ENCODE measurements around the gene ZNF407. TPM values are rescaled to one million over a fixed set of nuclear protein-coding genes. Genes with fewer than 3 reads are reported as not detected.

The ZNF407 gene
- total RNA-seq, 1 donor from 2014 or later = 9.0 TPM

- Histone ChIP-seq H3K4me2 (no peak overlapping the region), H3F3A (ENCODE audit: low read depth) (peaks cover 4% of the 10 kb centered on the region), H3K27me3 (no peaks in the 10 kb centered on the region), H2AFZ (replicated peaks) (no peak overlapping the region), H3K36me3 (no peaks in the 10 kb centered on the region), H3K9ac (no peak overlapping the region), H3K4me1 (no peaks in the 10 kb centered on the region), H3K9me3 (ENCODE audit: low read depth) (no peaks in the 10 kb centered on the region), H3K4me3 (no peak overlapping the region), H3K27ac (no peak overlapping the region), H3K79me2 (ENCODE audit: low read depth) (peaks cover 4% of the 10 kb centered on the region), H4K20me1 (ENCODE audit: low read depth) (no peaks in the 10 kb centered on the region)
- Mint-ChIP-seq H3K36me3 (no peaks in the 10 kb centered on the region), H3K4me1 (no peaks in the 10 kb centered on the region), H3K27me3 (ENCODE audit: insufficient read depth, low read depth) (no peaks in the 10 kb centered on the region), H3K9me3 (no peaks in the 10 kb centered on the region), H3K27ac (no peak overlapping the region), H3K4me3 (no peak overlapping the region)
- TF ChIP-seq CTCF (IDR thresholded peaks at IDR 0.05) = no peak
- no peak for TF ChIP-seq EZH2phosphoT487 (IDR thresholded peaks at IDR 0.05)
- DNase-seq (ENCODE audit: low spot score) = no peak
These were observed 14.1 kb downstream of the ZNF407 start for GRCh38 chr18:74611765-74612164.

- H3F3A ChIP-seq (ENCODE audit: low read depth) = peaks cover 6% of the 10 kb centered on the region
- TF ChIP-seq EZH2phosphoT487 (IDR thresholded peaks at IDR 0.05) (no peak), CTCF (IDR thresholded peaks at IDR 0.05) (no peak), EZH2 (IDR thresholded peaks at IDR 0.05) (no peak)
- H3K9me3 ChIP-seq (ENCODE audit: low read depth) = no peaks in the 10 kb centered on the region
- H3K9ac ChIP-seq = no peak overlapping the region
- H4K20me1 ChIP-seq (ENCODE audit: low read depth) = no peaks in the 10 kb centered on the region
- H3K9me3 Mint-ChIP-seq = no peaks in the 10 kb centered on the region
- no peaks in the 10 kb centered on the region for H3K36me3 ChIP-seq
- no peaks in the 10 kb centered on the region for H3K4me1 Mint-ChIP-seq
- H3K36me3 Mint-ChIP-seq = no peaks in the 10 kb centered on the region
- no peak overlapping the region for H3K4me3 ChIP-seq
- H2AFZ ChIP-seq (replicated peaks) = no peak overlapping the region
- H3K4me1 ChIP-seq = no peaks in the 10 kb centered on the region
- no peak overlapping the region for H3K27ac Mint-ChIP-seq
- no peaks in the 10 kb centered on the region for H3K27me3 Mint-ChIP-seq (ENCODE audit: insufficient read depth, low read depth)
- no peak overlapping the region for H3K4me2 ChIP-seq
- no peak overlapping the region for H3K4me3 Mint-ChIP-seq
- DNase-seq (ENCODE audit: low spot score) = no peak
- H3K27ac ChIP-seq = no peak overlapping the region
- peaks cover 4% of the 10 kb centered on the region for H3K79me2 ChIP-seq (ENCODE audit: low read depth)
- H3K27me3 ChIP-seq = no peaks in the 10 kb centered on the region
These were observed 15.7 kb downstream of the ZNF407 start for GRCh38 chr18:74613381-74613780.

GRCh38 chr18:74616494-74616893 lies 18.8 kb downstream of the ZNF407 start:
- Histone ChIP-seq H3K4me1 (no peaks in the 10 kb centered on the region), H3K27me3 (no peaks in the 10 kb centered on the region), H3K79me2 (ENCODE audit: low read depth) (peaks cover 4% of the 10 kb centered on the region), H3K27ac (no peak overlapping the region), H3K4me3 (no peak overlapping the region), H4K20me1 (ENCODE audit: low read depth) (no peaks in the 10 kb centered on the region), H3K9ac (no peak overlapping the region), H3K36me3 (no peaks in the 10 kb centered on the region), H3K4me2 (no peak overlapping the region), H2AFZ (replicated peaks) (no peak overlapping the region), H3K9me3 (ENCODE audit: low read depth) (no peaks in the 10 kb centered on the region), H3F3A (ENCODE audit: low read depth) (peaks cover 6% of the 10 kb centered on the region)
- Mint-ChIP-seq H3K27ac (no peak overlapping the region), H3K4me3 (no peak overlapping the region), H3K27me3 (ENCODE audit: insufficient read depth, low read depth) (no peaks in the 10 kb centered on the region), H3K36me3 (no peaks in the 10 kb centered on the region), H3K4me1 (no peaks in the 10 kb centered on the region), H3K9me3 (no peaks in the 10 kb centered on the region)
- TF ChIP-seq CTCF (IDR thresholded peaks at IDR 0.05) (no peak), EZH2 (IDR thresholded peaks at IDR 0.05) (no peak), EZH2phosphoT487 (IDR thresholded peaks at IDR 0.05) (no peak)
- no peak for DNase-seq (ENCODE audit: low spot score)

Data from neural progenitor cell (in vitro differentiated cells).